ENCODE data around the gene PHB1. TPM values are rescaled to one million over a fixed set of nuclear protein-coding genes. Genes with fewer than 3 reads are reported as not detected.

The PHB1 gene
- total RNA-seq, 5 donors from 2014 or later (not counting 1 experiment from before 2014, with no cell fraction given): 49.4 to 84.6 (median 74.7) TPM

GRCh38 chr17:49359990-49360795 is 54.5 kb downstream of the PHB1 start:
- no peaks in the 10 kb centered on the region for H3K9me3 ChIP-seq
- DNase-seq: peak in 3 of 35 experiments; percentile 7 to 54 (median 10)
- CTCF ChIA-PET: interaction anchor here in 1 of 2 donors (0.5 to 1.4 kb wide), 7 partner anchors 8 to 1119 kb away, joined by 3 to 7 read pairs (median 3); no protein-coding TSS in a partner anchor
- no peaks in the 10 kb centered on the region for H3K27me3 Mint-ChIP-seq
- no peaks in the 10 kb centered on the region for H3K36me3 Mint-ChIP-seq
- 15% methylated on average over 5 of the region's 8 CpGs for WGBS (ENCODE audit: insufficient coverage)
- peaks cover 50 to 64% (median 58%) of the 10 kb centered on the region in 3 donors for H3K4me1 Mint-ChIP-seq
- ATAC-seq (replicated peaks in 1 of 4): no peak
- H3K4me1 ChIP-seq (ENCODE audit: control insufficient read depth in 1 of 2, extremely low read depth in 1 of 2, insufficient read depth in 2 of 2, low read length in 2 of 2): peaks cover 43 to 49% of the 10 kb centered on the region in 2 experiments
- H3K9me3 Mint-ChIP-seq: no peaks in the 10 kb centered on the region
- H3K4me3 ChIP-seq (ENCODE audit: control insufficient read depth in 1 of 2, extremely low read depth in 1 of 2, low read length in 1 of 2): peak overlapping the region; percentile 82 to 97
- no peaks in the 10 kb centered on the region for H3K27me3 ChIP-seq (replicated peaks in 1 of 2; ENCODE audit: control insufficient read depth in 2 of 2, extremely low read depth in 1 of 2, insufficient read depth in 2 of 2, low read length in 1 of 2)
- POLR2A ChIA-PET: interaction anchor here in 1 of 2 donors (0.7 to 0.8 kb wide), 2 partner anchors 15 to 538 kb away, joined by 3 to 9 read pairs; no protein-coding TSS in a partner anchor
- peak overlapping the region; percentile 83 to 95 (median 91) for H3K4me3 Mint-ChIP-seq
- no peaks in the 10 kb centered on the region for H3K36me3 ChIP-seq (ENCODE audit: control insufficient read depth in 2 of 2, extremely low read depth in 1 of 2, insufficient read depth in 1 of 2, low read length in 1 of 2)
- H3K27ac ChIP-seq (ENCODE audit: low read length): peak overlapping the region; percentile 75
- H3K27ac Mint-ChIP-seq: peak overlapping the region; percentile 93 to 95

GRCh38 chr17:49358641-49359247 is 55.9 kb downstream of the PHB1 start:
- Histone ChIP-seq H3K4me3 (ENCODE audit: control insufficient read depth in 1 of 2, extremely low read depth in 1 of 2, low read length in 1 of 2) (no peak overlapping the region), H3K27ac (ENCODE audit: low read length) (peak overlapping the region; percentile 50), H3K27me3 (replicated peaks in 1 of 2; ENCODE audit: control insufficient read depth in 2 of 2, extremely low read depth in 1 of 2, insufficient read depth in 2 of 2, low read length in 1 of 2) (no peaks in the 10 kb centered on the region), H3K36me3 (ENCODE audit: control insufficient read depth in 2 of 2, extremely low read depth in 1 of 2, insufficient read depth in 1 of 2, low read length in 1 of 2) (no peaks in the 10 kb centered on the region), H3K9me3 (no peaks in the 10 kb centered on the region), H3K4me1 (ENCODE audit: control insufficient read depth in 1 of 2, extremely low read depth in 1 of 2, insufficient read depth in 2 of 2, low read length in 2 of 2) (peaks cover 40 to 49% of the 10 kb centered on the region in 2 experiments)
- H3K4me1 Mint-ChIP-seq: peaks cover 50 to 65% (median 59%) of the 10 kb centered on the region in 3 donors
- CTCF ChIA-PET: interaction anchor here (0.6 to 1.5 kb wide), 4 partner anchors 15 to 62 kb away, joined by 3 to 6 read pairs (median 4); no protein-coding TSS in a partner anchor
- no peaks in the 10 kb centered on the region for H3K9me3 Mint-ChIP-seq
- ATAC-seq (replicated peaks in 1 of 4) (no peak), DNase-seq (peak in 7 of 35 experiments; percentile 10 to 55 (median 20))
- POLR2A ChIA-PET: interaction anchor here (0.5 to 0.6 kb wide), 3 partner anchors 34 to 1392 kb away, joined by 4 to 9 read pairs (median 4); no protein-coding TSS in a partner anchor
- peak overlapping the region; percentile 83 to 95 (median 91) for H3K4me3 Mint-ChIP-seq
- H3K36me3 Mint-ChIP-seq: no peaks in the 10 kb centered on the region
- peak overlapping the region; percentile 93 to 95 for H3K27ac Mint-ChIP-seq
- no peaks in the 10 kb centered on the region for H3K27me3 Mint-ChIP-seq
- WGBS (ENCODE audit: insufficient coverage): no CpG with 5 or more reads among the region's 4 CpGs

GRCh38 chr17:49357516-49357915 is 57.2 kb downstream of the PHB1 start:
- Mint-ChIP-seq H3K36me3 (peaks cover 3% of the 10 kb centered on the region), H3K9me3 (no peaks in the 10 kb centered on the region), H3K27me3 (no peaks in the 10 kb centered on the region), H3K4me3 (peak overlapping the region in 2 of 3 donors; percentile 28 to 83), H3K27ac (peak overlapping the region; percentile 93 to 95), H3K4me1 (peaks cover 55 to 72% (median 64%) of the 10 kb centered on the region in 3 donors)
- H3K27ac ChIP-seq (ENCODE audit: low read length): peak overlapping the region; percentile 50
- no peak overlapping the region for H3K4me3 ChIP-seq (ENCODE audit: control insufficient read depth in 1 of 2, extremely low read depth in 1 of 2, low read length in 1 of 2)
- no CpG with 5 or more reads among the region's 3 CpGs for WGBS (ENCODE audit: insufficient coverage)
- peaks cover 43 to 45% of the 10 kb centered on the region in 2 experiments for H3K4me1 ChIP-seq (ENCODE audit: control insufficient read depth in 1 of 2, extremely low read depth in 1 of 2, insufficient read depth in 2 of 2, low read length in 2 of 2)
- POLR2A ChIA-PET: no interaction called here
- no peaks in the 10 kb centered on the region for H3K36me3 ChIP-seq (ENCODE audit: control insufficient read depth in 2 of 2, extremely low read depth in 1 of 2, insufficient read depth in 1 of 2, low read length in 1 of 2)
- ATAC-seq (replicated peaks in 1 of 4) (no peak), DNase-seq (no peak)
- H3K9me3 ChIP-seq: no peaks in the 10 kb centered on the region
- CTCF ChIA-PET: interaction anchor here (0.7 to 1.5 kb wide), 7 partner anchors 8 to 735 kb away, joined by 3 to 6 read pairs (median 4); no protein-coding TSS in a partner anchor
- H3K27me3 ChIP-seq (replicated peaks in 1 of 2; ENCODE audit: control insufficient read depth in 2 of 2, extremely low read depth in 1 of 2, insufficient read depth in 2 of 2, low read length in 1 of 2): no peaks in the 10 kb centered on the region

DNA sequence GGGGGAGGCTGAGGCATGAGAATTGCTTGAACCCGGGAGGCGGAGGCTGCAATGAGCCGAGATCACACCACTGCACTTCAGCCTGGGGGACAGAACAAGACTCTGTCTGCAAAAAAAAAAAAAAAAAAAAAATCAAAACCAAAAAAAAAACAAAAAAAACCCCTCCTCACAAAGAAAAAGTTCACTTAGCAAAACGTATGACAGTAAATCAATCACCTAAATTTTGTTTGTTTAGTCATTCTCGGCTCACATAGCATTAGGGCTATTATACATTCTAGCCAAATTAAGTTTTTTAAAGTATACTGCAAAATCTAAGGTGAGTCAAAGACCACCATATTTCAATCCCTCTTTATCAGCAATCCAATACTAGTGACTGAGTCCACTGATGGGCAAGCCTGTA is 58.4 kb downstream of the PHB1 start:
- H3K27ac ChIP-seq (ENCODE audit: low read length): peak overlapping the region; percentile 44
- no peak overlapping the region for H3K4me3 Mint-ChIP-seq
- H3K27me3 Mint-ChIP-seq: no peaks in the 10 kb centered on the region
- H3K27ac Mint-ChIP-seq: peak overlapping the region; percentile 80 to 95
- POLR2A ChIA-PET: interaction anchor here in 1 of 2 donors (0.6 kb wide), 1 partner anchor 30 kb away, joined by 9 read pairs; no protein-coding TSS in a partner anchor
- H3K4me3 ChIP-seq (ENCODE audit: control insufficient read depth in 1 of 2, extremely low read depth in 1 of 2, low read length in 1 of 2): no peak overlapping the region
- no peaks in the 10 kb centered on the region for H3K27me3 ChIP-seq (replicated peaks in 1 of 2; ENCODE audit: control insufficient read depth in 2 of 2, extremely low read depth in 1 of 2, insufficient read depth in 2 of 2, low read length in 1 of 2)
- H3K9me3 Mint-ChIP-seq: no peaks in the 10 kb centered on the region
- no CpG with 5 or more reads among the region's 5 CpGs for WGBS (ENCODE audit: insufficient coverage)
- DNase-seq (no peak), ATAC-seq (replicated peaks in 1 of 4) (no peak)
- H3K36me3 ChIP-seq (ENCODE audit: control insufficient read depth in 2 of 2, extremely low read depth in 1 of 2, insufficient read depth in 1 of 2, low read length in 1 of 2): no peaks in the 10 kb centered on the region
- peaks cover 53 to 77% (median 69%) of the 10 kb centered on the region in 3 donors for H3K4me1 Mint-ChIP-seq
- H3K4me1 ChIP-seq (ENCODE audit: control insufficient read depth in 1 of 2, extremely low read depth in 1 of 2, insufficient read depth in 2 of 2, low read length in 2 of 2): peaks cover 44% of the 10 kb centered on the region in 2 experiments
- CTCF ChIA-PET: no interaction called here
- no peaks in the 10 kb centered on the region for H3K9me3 ChIP-seq
- peaks cover 4% of the 10 kb centered on the region for H3K36me3 Mint-ChIP-seq

Other genes with a start within 250 kb of the PHB1 start
- 1 to 10 TPM; 4.5 to 6.3 (median 5.0) TPM for gene GNGT2, start 204.3 kb downstream of the PHB1 start, total RNA-seq
- 10 to 100 TPM; 10.4 to 21.7 (median 18.3) TPM for gene ABI3, start 204.2 kb downstream of the PHB1 start, total RNA-seq
- gene PHOSPHO1, start 184.1 kb downstream of the PHB1 start, total RNA-seq: under 1 TPM in 1 of 5 donors, not detected in 4; 0.13 TPM
- 10 to 100 TPM; 51.0 to 61.0 (median 57.1) TPM for gene ZNF652, start 52.6 kb downstream of the PHB1 start, total RNA-seq
- under 1 TPM; 0.20 to 0.40 (median 0.29) TPM for gene NGFR, start 80.4 kb upstream of the PHB1 start, total RNA-seq
- gene NXPH3, start 161.0 kb upstream of the PHB1 start, total RNA-seq: not detected

Data from T-cell (primary cell).